ENCODE measurements around the gene FNDC1. TPM values are rescaled to one million over a fixed set of nuclear protein-coding genes. Genes with fewer than 3 reads are reported as not detected.
A peak's percentile ranks its signal among the peaks of the same experiment; 100 is the strongest.

FNDC1 gene
- total and polyA plus RNA-seq, 3 experiments from 2014 or later = 0.04 TPM; not detected in 1

- CTCF ChIA-PET = interaction anchor here (1.2 kb wide), 1 partner anchor 442 kb away, joined by 4 read pairs; no protein-coding TSS in a partner anchor
Measured at GRCh38 chr6:159213405-159213804, 44.2 kb downstream of the FNDC1 start.

GRCh38 chr6:159214281-159214680, 45.1 kb downstream of the FNDC1 start:
- Histone ChIP-seq H3K27ac (ENCODE audit: low read depth, low read length) (no peak overlapping the region), H3K36me3 (ENCODE audit: insufficient read depth, low read length) (no peaks in the 10 kb centered on the region), H3K9me3 (ENCODE audit: low read length) (no peaks in the 10 kb centered on the region), H3K4me1 (ENCODE audit: insufficient read depth, low read length) (no peaks in the 10 kb centered on the region), H3K27me3 (ENCODE audit: insufficient read depth, low read length, poor library complexity, severe bottlenecking) (no peaks in the 10 kb centered on the region), H3K4me3 (ENCODE audit: low read length) (no peak overlapping the region)
- ChIA-PET POLR2A (no interaction called here), CTCF (no interaction called here)
- H3K36me3 Mint-ChIP-seq = no peaks in the 10 kb centered on the region
- H3K27me3 Mint-ChIP-seq = peaks cover 6 to 23% of the 10 kb centered on the region in 2 donors
- no peak overlapping the region for H3K4me3 Mint-ChIP-seq
- no peaks in the 10 kb centered on the region for H3K9me3 Mint-ChIP-seq
- peaks cover 0 to 2% (median 0%) of the 10 kb centered on the region in 3 donors for H3K4me1 Mint-ChIP-seq
- H3K27ac Mint-ChIP-seq = no peak overlapping the region
- no peak for DNase-seq

More at GRCh38 chr6:159213405-159213804, 44.2 kb downstream of the FNDC1 start:
- Mint-ChIP-seq H3K4me3 (no peak overlapping the region), H3K36me3 (no peaks in the 10 kb centered on the region), H3K27ac (peak overlapping the region in 1 of 8 donors; percentile 34), H3K27me3 (peaks cover 7 to 21% of the 10 kb centered on the region in 2 donors), H3K4me1 (peaks cover 0 to 2% (median 0%) of the 10 kb centered on the region in 3 donors), H3K9me3 (no peaks in the 10 kb centered on the region)
- DNase-seq = no peak
- Histone ChIP-seq H3K9me3 (ENCODE audit: low read length) (no peaks in the 10 kb centered on the region), H3K4me1 (ENCODE audit: insufficient read depth, low read length) (no peaks in the 10 kb centered on the region), H3K27me3 (ENCODE audit: insufficient read depth, low read length, poor library complexity, severe bottlenecking) (no peaks in the 10 kb centered on the region), H3K27ac (ENCODE audit: low read depth, low read length) (no peak overlapping the region), H3K36me3 (ENCODE audit: insufficient read depth, low read length) (no peaks in the 10 kb centered on the region), H3K4me3 (ENCODE audit: low read length) (no peak overlapping the region)
- POLR2A ChIA-PET = no interaction called here

GRCh38 chr6:159217595-159218275, 48.5 kb downstream of the FNDC1 start:
- Histone ChIP-seq H3K4me3 (ENCODE audit: low read length) (no peak overlapping the region), H3K27ac (ENCODE audit: low read depth, low read length) (no peak overlapping the region), H3K9me3 (ENCODE audit: low read length) (no peaks in the 10 kb centered on the region), H3K27me3 (ENCODE audit: insufficient read depth, low read length, poor library complexity, severe bottlenecking) (no peaks in the 10 kb centered on the region), H3K36me3 (ENCODE audit: insufficient read depth, low read length) (no peaks in the 10 kb centered on the region), H3K4me1 (ENCODE audit: insufficient read depth, low read length) (no peaks in the 10 kb centered on the region)
- Mint-ChIP-seq H3K4me3 (no peak overlapping the region), H3K27ac (no peak overlapping the region), H3K9me3 (no peaks in the 10 kb centered on the region), H3K4me1 (peaks cover 1 to 9% (median 5%) of the 10 kb centered on the region in 3 donors), H3K27me3 (peaks cover 3 to 39% of the 10 kb centered on the region in 2 donors), H3K36me3 (no peaks in the 10 kb centered on the region)
- ChIA-PET CTCF (no interaction called here), POLR2A (no interaction called here)
- DNase-seq = no peak

DNA sequence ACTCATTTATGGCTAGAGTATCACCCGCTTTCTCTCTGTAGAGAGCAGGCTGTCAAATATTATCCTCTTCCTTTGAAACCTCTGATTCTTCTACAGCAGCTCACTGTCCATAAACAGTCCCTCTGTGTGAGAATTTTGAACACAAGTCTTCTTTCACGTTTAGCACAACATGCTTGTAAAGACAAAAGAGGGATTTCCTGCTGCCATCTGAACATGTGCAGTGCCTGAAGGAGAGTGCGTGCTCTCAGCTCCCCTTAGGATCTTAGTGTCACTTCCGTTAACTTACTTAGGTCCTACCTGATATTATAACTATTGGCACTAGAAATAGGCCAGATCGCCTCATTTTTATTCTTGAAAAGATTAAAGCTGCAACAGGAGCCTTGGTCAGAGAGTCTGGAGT, 50.9 kb downstream of the FNDC1 start:
- no peaks in the 10 kb centered on the region for H3K36me3 ChIP-seq (ENCODE audit: insufficient read depth, low read length)
- no peak overlapping the region for H3K4me3 ChIP-seq (ENCODE audit: low read length)
- H3K9me3 ChIP-seq (ENCODE audit: low read length) = no peaks in the 10 kb centered on the region
- H3K4me1 Mint-ChIP-seq = peaks cover 1 to 9% (median 5%) of the 10 kb centered on the region in 3 donors
- no peak for DNase-seq
- no peaks in the 10 kb centered on the region for H3K9me3 Mint-ChIP-seq
- H3K27ac ChIP-seq (ENCODE audit: low read depth, low read length) = no peak overlapping the region
- H3K27me3 Mint-ChIP-seq = peaks cover 3 to 48% of the 10 kb centered on the region in 2 donors
- no peaks in the 10 kb centered on the region for H3K36me3 Mint-ChIP-seq
- H3K4me3 Mint-ChIP-seq = no peak overlapping the region
- H3K27ac Mint-ChIP-seq = no peak overlapping the region
- H3K27me3 ChIP-seq (ENCODE audit: insufficient read depth, low read length, poor library complexity, severe bottlenecking) = no peaks in the 10 kb centered on the region
- POLR2A ChIA-PET = no interaction called here
- CTCF ChIA-PET = interaction anchor here (1.2 kb wide), 1 partner anchor 32 kb away, joined by 3 read pairs; no protein-coding TSS in a partner anchor
- no peaks in the 10 kb centered on the region for H3K4me1 ChIP-seq (ENCODE audit: insufficient read depth, low read length)

- H3K27me3 ChIP-seq (ENCODE audit: insufficient read depth, low read length, poor library complexity, severe bottlenecking) = no peaks in the 10 kb centered on the region
- Mint-ChIP-seq H3K4me1 (peaks cover 1 to 9% (median 5%) of the 10 kb centered on the region in 3 donors), H3K36me3 (no peaks in the 10 kb centered on the region), H3K9me3 (no peaks in the 10 kb centered on the region), H3K27me3 (peaks cover 4 to 56% of the 10 kb centered on the region in 2 donors), H3K4me3 (no peak overlapping the region), H3K27ac (no peak overlapping the region)
- no peaks in the 10 kb centered on the region for H3K36me3 ChIP-seq (ENCODE audit: insufficient read depth, low read length)
- CTCF ChIA-PET = no interaction called here
- no peak for DNase-seq
- H3K27ac ChIP-seq (ENCODE audit: low read depth, low read length) = no peak overlapping the region
- POLR2A ChIA-PET = no interaction called here
- no peak overlapping the region for H3K4me3 ChIP-seq (ENCODE audit: low read length)
- H3K9me3 ChIP-seq (ENCODE audit: low read length) = no peaks in the 10 kb centered on the region
- no peaks in the 10 kb centered on the region for H3K4me1 ChIP-seq (ENCODE audit: insufficient read depth, low read length)
Measured at GRCh38 chr6:159221486-159222170, 52.4 kb downstream of the FNDC1 start.

DNA sequence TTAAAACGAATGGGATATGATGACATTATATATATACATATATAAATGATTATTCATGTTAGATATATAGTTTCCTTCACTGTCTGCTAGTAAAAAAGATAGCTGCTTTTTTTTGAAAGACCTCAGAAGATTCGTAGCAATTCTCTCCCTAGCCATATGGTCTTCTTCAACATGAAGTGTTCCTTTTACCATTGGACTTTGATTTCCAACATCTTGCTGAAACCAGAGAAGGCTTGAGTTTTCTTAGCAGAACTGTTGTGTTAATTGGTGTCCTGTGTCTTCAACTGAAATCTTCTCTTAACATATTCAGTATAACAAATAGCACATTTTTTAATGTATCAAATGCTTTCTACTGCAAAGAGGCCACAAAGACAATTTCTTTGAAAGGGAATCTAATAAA, 55.3 kb downstream of the FNDC1 start:
- ChIA-PET CTCF (no interaction called here), POLR2A (no interaction called here)
- peaks cover 5 to 53% of the 10 kb centered on the region in 2 donors for H3K27me3 Mint-ChIP-seq
- Histone ChIP-seq H3K9me3 (ENCODE audit: low read length) (no peaks in the 10 kb centered on the region), H3K36me3 (ENCODE audit: insufficient read depth, low read length) (no peaks in the 10 kb centered on the region), H3K4me3 (ENCODE audit: low read length) (no peak overlapping the region), H3K4me1 (ENCODE audit: insufficient read depth, low read length) (no peaks in the 10 kb centered on the region), H3K27me3 (ENCODE audit: insufficient read depth, low read length, poor library complexity, severe bottlenecking) (no peaks in the 10 kb centered on the region), H3K27ac (ENCODE audit: low read depth, low read length) (no peak overlapping the region)
- peaks cover 1 to 9% (median 5%) of the 10 kb centered on the region in 3 donors for H3K4me1 Mint-ChIP-seq
- DNase-seq = no peak
- no peaks in the 10 kb centered on the region for H3K9me3 Mint-ChIP-seq
- no peaks in the 10 kb centered on the region for H3K36me3 Mint-ChIP-seq
- H3K4me3 Mint-ChIP-seq = no peak overlapping the region
- H3K27ac Mint-ChIP-seq = no peak overlapping the region

DNA sequence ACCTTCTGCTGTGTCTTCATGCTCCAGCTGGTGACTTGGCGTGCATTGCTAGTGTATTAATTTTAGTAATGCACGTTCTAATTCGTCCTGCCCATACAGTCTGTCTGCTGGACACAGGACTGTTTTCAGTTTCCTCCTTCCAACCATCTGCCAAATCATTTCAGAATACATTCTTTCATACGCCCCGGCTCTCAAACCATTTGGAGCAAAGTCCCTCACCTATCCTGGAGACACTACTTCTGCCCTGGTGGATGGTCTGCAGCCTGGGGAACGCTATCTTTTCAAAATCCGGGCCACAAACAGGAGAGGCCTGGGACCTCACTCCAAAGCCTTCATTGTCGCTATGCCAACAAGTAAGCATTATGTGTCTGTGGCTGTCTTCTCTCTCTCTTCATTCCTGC, 60.5 kb downstream of the FNDC1 start:
- no peaks in the 10 kb centered on the region for H3K4me1 ChIP-seq (ENCODE audit: insufficient read depth, low read length)
- POLR2A ChIA-PET = no interaction called here
- no peak for DNase-seq
- no peak overlapping the region for H3K27ac ChIP-seq (ENCODE audit: low read depth, low read length)
- no peaks in the 10 kb centered on the region for H3K36me3 Mint-ChIP-seq
- no peak overlapping the region for H3K4me3 Mint-ChIP-seq
- no peak overlapping the region for H3K4me3 ChIP-seq (ENCODE audit: low read length)
- no peaks in the 10 kb centered on the region for H3K9me3 ChIP-seq (ENCODE audit: low read length)
- peaks cover 10 to 60% of the 10 kb centered on the region in 2 donors for H3K27me3 Mint-ChIP-seq
- H3K9me3 Mint-ChIP-seq = no peaks in the 10 kb centered on the region
- H3K27ac Mint-ChIP-seq = no peak overlapping the region
- H3K4me1 Mint-ChIP-seq = peaks cover 1 to 5% (median 4%) of the 10 kb centered on the region in 3 donors
- no peaks in the 10 kb centered on the region for H3K36me3 ChIP-seq (ENCODE audit: insufficient read depth, low read length)
- no peaks in the 10 kb centered on the region for H3K27me3 ChIP-seq (ENCODE audit: insufficient read depth, low read length, poor library complexity, severe bottlenecking)
- CTCF ChIA-PET = no interaction called here

DNA sequence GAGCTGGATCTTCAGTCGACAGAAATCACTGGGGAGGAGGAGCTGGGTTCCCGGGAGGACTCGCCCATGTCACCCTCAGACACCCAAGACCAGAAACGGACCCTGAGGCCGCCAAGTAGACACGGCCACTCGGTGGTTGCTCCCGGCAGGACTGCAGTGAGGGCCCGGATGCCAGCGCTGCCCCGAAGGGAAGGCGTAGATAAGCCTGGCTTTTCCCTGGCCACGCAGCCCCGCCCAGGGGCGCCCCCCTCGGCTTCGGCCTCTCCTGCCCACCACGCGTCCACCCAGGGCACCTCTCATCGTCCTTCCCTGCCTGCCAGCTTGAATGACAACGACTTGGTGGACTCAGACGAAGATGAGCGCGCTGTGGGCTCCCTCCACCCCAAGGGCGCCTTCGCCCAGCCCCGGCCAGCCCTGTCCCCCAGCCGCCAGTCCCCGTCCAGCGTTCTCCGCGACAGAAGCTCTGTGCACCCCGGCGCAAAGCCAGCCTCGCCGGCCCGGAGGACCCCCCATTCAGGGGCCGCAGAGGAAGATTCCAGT, 63.0 kb downstream of the FNDC1 start:
- ChIA-PET CTCF (no interaction called here), POLR2A (no interaction called here)
- no peaks in the 10 kb centered on the region for H3K36me3 Mint-ChIP-seq
- H3K9me3 Mint-ChIP-seq = no peaks in the 10 kb centered on the region
- no peak for DNase-seq
- Histone ChIP-seq H3K9me3 (ENCODE audit: low read length) (no peaks in the 10 kb centered on the region), H3K4me1 (ENCODE audit: insufficient read depth, low read length) (no peaks in the 10 kb centered on the region), H3K4me3 (ENCODE audit: low read length) (no peak overlapping the region), H3K36me3 (ENCODE audit: insufficient read depth, low read length) (no peaks in the 10 kb centered on the region), H3K27ac (ENCODE audit: low read depth, low read length) (no peak overlapping the region), H3K27me3 (ENCODE audit: insufficient read depth, low read length, poor library complexity, severe bottlenecking) (no peaks in the 10 kb centered on the region)
- H3K4me1 Mint-ChIP-seq = peaks cover 1 to 5% (median 4%) of the 10 kb centered on the region in 3 donors
- H3K27ac Mint-ChIP-seq = no peak overlapping the region
- H3K27me3 Mint-ChIP-seq = peaks cover 13 to 59% of the 10 kb centered on the region in 2 donors
- no peak overlapping the region for H3K4me3 Mint-ChIP-seq
